GM23248 (cell line): Measurements from ENCODE around the gene MSH5.

Experiments used
- EZH2 ChIP-seq: fragments of 200-600 bp; sonication (generic); IDR thresholded peaks from 2 replicates; pipeline ENCODE4 v1.6.1; 2018; ENCODE audit warnings: antibody characterized with exemption, mild to moderate bottlenecking; ENCODE audit not compliant: insufficient read depth, poor library complexity, severe bottlenecking
- EZH2phosphoT487 ChIP-seq: fragments of 200-600 bp; sonication (generic); IDR thresholded peaks from 2 replicates; pipeline ENCODE4 v1.6.1; 2018; ENCODE audit warnings: antibody characterized with exemption, moderate library complexity, mild to moderate bottlenecking, low read depth; ENCODE audit not compliant: insufficient read depth

DNA sequence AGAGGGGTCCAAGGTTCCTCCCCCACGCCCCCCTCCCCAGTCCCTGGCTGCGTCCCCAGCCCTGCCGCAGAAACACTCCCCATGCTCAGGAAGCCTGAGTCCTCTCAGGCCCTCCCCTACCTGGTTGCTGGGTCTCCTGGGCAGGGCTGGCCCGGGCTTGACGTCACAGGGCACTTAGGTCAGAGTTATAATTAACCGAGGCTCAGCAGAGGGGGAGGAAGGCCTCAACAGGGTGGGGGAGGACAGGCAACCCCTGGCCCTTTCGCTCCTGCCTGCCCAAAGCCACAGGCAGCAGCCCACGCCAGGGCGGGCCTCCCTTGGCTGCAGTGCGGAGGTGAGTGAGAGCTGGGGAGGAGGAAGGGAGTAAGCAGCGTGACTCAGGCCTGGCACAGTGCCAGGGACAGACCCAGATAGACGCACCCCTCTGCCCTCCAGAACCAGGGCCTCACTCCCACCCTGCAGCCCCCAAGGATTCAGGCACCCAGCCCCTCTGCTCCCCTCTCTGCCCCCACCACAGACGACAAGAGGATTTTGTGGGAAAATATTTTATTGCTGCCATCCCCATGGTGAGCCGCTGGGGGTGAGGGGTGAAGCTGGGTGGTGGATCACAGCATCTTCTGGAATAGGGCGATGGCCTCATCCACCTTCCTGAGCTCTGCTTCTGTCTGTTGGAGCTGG is 37.3 kb downstream of the MSH5 start, which contains the start of gene VWA7:
- TF ChIP-seq EZH2 (no peak), EZH2phosphoT487 (no peak)
